Spleen (tissue), 7 donors: ENCODE data around the gene NAALADL2.

Source experiments
- POLR2A ChIP-seq, 3 donors: fragments of 450-650 bp; IDR thresholded peaks; one replicate each; pipeline ENCODE4 v1.5.1; 2017; ENCODE audit warnings: antibody characterized with exemption in 3 of 3, mild to moderate bottlenecking in 1 of 3
- POLR2AphosphoS5 ChIP-seq, 3 donors: sonication (generic); formaldehyde crosslinking; IDR thresholded peaks; one replicate each; pipeline ENCODE4 v1.5.1; 2017; ENCODE audit warnings: antibody characterized with exemption in 3 of 3
- TF ChIP-seq, protein P1 (sequence below), 11 experiments: fragments of 200-600 bp in 7 of 11; fragments of 450-650 bp in 4 of 11; sonication (generic) in 4 of 11; IDR thresholded peaks in 8 of 11; conservative IDR thresholded peaks in 3 of 11; 1 replicate in 7 of 11; 2 replicates in 4 of 11; pipeline versions ENCODE4 v1.4.0 to v1.8.0; 2016 to 2021; ENCODE audit warnings: antibody characterized with exemption in 11 of 11, inconsistent platforms in 4 of 11, mild to moderate bottlenecking in 1 of 11
- donor health status: DM: no; HTN: no; CAD: no; lungs with moderate emphysema.
- donor health status: DM: no; HTN: no; CAD: no.
- donor health status: DM: no; HTN: no; CAD: no.

DNA sequence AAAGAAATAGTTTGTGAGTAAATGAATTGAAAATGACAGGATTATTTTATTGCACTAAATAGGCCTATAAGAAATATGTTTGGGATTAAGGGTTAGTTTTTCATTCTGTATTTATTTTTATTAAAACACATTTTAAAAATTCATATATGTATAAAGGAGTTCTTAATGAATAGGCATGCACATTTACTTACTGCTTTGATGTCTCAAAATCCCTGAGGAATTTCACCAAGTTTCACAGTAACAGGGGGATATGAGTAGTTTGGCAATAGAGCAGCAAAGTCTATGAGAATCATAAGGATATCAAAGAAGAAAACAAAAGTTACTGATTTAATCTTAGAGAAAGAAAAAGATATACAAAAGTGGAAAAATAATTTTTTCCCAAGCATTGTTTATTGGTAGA, 411.7 kb downstream of the NAALADL2 start:
- TF ChIP-seq, protein P1, sequence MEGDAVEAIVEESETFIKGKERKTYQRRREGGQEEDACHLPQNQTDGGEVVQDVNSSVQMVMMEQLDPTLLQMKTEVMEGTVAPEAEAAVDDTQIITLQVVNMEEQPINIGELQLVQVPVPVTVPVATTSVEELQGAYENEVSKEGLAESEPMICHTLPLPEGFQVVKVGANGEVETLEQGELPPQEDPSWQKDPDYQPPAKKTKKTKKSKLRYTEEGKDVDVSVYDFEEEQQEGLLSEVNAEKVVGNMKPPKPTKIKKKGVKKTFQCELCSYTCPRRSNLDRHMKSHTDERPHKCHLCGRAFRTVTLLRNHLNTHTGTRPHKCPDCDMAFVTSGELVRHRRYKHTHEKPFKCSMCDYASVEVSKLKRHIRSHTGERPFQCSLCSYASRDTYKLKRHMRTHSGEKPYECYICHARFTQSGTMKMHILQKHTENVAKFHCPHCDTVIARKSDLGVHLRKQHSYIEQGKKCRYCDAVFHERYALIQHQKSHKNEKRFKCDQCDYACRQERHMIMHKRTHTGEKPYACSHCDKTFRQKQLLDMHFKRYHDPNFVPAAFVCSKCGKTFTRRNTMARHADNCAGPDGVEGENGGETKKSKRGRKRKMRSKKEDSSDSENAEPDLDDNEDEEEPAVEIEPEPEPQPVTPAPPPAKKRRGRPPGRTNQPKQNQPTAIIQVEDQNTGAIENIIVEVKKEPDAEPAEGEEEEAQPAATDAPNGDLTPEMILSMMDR (IDR thresholded peaks at IDR 0.05 in 8 of 11, conservative IDR thresholded peaks at IDR 0.05 in 3 of 11) = no peak
- TF ChIP-seq POLR2A (IDR thresholded peaks at IDR 0.05) (no peak), POLR2AphosphoS5 (IDR thresholded peaks at IDR 0.05) (no peak)
